Fibroblast of peridontal ligament (primary cell): ENCODE data around the gene HTT.
"Not testable (repeated sequence)": the region's sequence is repeated elsewhere in the genome, so short reads cannot be mapped to it uniquely, and the experiment has no call there.

Source experiments
- DNase-seq: peaks from one replicate; pipeline ENCODE4 v3.0.0-alpha.2; 2010; ENCODE audit errors: extremely low read depth

Gene HTT

GRCh38 chr4:3121596-3121995, 47.1 kb downstream of the HTT start:
- DNase-seq, result no peak

DNA sequence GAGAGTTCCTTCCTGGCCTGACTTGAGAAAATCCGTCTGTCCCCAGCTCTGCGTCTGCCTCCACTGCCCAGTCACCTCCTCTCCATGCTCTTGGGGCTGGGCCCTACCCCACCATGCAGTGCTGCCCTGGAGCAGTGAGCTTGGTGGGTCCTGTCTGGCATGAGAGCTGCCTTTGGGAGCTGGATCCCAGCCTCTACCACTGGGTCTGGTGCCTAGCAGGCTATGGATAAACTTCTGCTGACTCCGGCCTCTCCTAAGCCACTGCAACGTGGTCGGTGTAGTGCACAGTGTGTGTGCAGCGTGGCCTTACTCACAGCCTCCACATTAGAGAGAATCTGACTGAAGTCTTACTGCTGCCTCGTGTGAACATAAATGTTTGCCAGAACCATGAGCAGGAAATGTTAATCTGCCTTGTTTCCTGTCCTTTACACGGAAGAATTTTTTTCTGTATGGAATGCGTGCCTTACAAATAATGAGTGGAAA, 47.6 kb downstream of the HTT start:
- no peak for DNase-seq

DNA sequence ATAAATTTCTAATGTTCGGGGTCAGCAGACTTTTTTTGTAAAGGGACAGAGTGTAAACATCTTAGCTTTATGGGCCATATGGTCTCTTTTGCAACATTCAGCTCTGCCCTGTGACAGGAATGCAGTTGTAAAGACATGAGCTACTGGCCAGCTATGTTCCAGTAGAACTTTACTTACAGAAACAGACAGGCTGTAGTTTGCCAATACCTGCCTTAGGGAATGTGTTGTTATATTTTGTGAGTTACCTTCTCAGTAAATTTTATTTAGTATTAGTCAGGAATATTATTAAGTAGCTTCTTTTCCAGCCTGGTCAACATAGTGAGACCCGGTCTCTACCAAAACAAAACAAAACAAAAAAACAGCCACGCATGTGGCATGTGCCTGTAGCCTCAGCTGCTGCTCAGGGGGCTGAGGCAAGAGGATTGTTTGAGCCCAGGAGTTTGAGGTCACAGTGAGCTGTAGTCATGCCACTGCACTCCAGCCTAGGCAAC, 48.7 kb downstream of the HTT start:
- DNase-seq, result no peak

DNA sequence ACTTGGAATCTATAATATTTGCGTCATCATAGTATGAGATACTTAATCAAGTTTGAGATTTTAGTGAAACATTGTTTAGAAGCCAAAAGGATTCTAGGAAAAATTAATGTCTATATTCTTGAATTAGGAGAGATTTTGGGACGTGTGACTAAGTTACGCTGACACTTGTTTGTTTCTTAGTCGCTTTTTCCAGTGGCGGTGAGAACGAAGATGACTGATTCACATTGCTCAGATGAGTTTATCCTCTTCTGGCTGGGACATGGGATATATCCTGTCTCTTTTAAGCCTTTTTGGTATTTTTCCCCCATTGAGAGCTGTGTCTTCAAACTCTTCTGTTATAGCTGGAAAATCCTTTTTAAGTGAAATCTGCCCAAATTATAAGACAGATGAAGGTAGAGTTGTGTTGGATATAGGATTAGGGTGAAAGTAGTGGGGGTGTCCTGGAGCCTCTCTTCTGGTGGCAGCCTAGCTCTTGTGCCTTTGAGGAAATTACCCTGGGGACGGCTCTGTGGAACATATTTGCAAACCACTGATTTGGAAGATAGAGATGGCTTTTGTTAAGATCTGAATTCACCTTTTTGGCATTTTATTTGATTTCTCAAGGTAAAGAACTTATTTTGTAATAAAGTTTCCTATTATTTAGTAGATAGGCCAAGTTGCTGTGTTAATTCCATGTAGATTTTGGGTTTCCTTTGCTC, 49.7 kb downstream of the HTT start:
- DNase-seq, result no peak

GRCh38 chr4:3127112-3127511, 52.6 kb downstream of the HTT start:
- no peak for DNase-seq

DNA sequence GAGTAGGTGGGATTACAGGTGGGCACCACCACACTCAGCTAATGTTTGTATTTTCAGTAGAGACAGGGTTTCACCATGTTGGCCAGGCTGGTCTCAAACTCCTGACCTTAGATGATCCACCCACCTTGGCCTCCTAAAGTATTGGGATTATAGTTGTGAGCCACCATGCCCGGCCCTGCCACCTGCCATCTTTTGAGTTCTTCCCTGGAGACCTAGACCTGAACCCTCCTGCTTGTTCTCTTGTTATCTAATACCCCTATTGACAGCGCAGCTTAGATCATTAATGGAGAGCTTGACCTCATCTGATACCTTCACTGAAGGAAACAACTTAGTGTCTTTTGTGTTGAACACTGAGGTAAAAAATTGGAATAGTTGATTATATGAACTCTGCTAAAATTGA, 53.6 kb downstream of the HTT start:
- no peak for DNase-seq

GRCh38 chr4:3128976-3129375, 54.5 kb downstream of the HTT start:
- no peak for DNase-seq

- DNase-seq, result no peak
Observed at GRCh38 chr4:3130201-3130600, 55.7 kb downstream of the HTT start.

GRCh38 chr4:3130826-3131225, 56.3 kb downstream of the HTT start:
- no peak for DNase-seq

DNA sequence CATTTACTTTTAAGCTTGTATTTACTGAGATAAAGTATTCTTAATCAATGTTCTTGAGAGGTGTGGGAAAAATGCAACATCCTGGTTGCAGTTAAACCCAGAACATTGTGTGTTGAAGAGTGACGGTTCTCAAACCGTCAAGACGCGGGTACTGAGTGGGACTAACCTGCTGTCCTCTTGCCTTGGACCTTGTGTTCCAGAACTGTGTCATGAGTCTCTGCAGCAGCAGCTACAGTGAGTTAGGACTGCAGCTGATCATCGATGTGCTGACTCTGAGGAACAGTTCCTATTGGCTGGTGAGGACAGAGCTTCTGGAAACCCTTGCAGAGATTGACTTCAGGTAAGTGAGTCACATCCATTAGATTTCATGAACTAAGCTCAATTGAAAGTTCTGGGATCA, 59.7 kb downstream of the HTT start:
- DNase-seq, result no peak

GRCh38 chr4:3135155-3136011, 60.9 kb downstream of the HTT start:
- peak; percentile 55 for DNase-seq

- DNase-seq, result peak; percentile 37
Observed at GRCh38 chr4:3136454-3136853, 62.0 kb downstream of the HTT start.

GRCh38 chr4:3137908-3138307, 63.4 kb downstream of the HTT start:
- DNase-seq, result no peak

GRCh38 chr4:3145234-3145924, 70.9 kb downstream of the HTT start:
- peak; percentile 69 for DNase-seq

GRCh38 chr4:3148926-3149325, 74.4 kb downstream of the HTT start:
- no peak for DNase-seq

- DNase-seq, result not testable (repeated sequence)
Observed at GRCh38 chr4:3151238-3151637, 76.8 kb downstream of the HTT start.

GRCh38 chr4:3157366-3157765, 82.9 kb downstream of the HTT start:
- no peak for DNase-seq

- DNase-seq, result no peak
Observed at GRCh38 chr4:3158841-3159240, 84.4 kb downstream of the HTT start.

DNA sequence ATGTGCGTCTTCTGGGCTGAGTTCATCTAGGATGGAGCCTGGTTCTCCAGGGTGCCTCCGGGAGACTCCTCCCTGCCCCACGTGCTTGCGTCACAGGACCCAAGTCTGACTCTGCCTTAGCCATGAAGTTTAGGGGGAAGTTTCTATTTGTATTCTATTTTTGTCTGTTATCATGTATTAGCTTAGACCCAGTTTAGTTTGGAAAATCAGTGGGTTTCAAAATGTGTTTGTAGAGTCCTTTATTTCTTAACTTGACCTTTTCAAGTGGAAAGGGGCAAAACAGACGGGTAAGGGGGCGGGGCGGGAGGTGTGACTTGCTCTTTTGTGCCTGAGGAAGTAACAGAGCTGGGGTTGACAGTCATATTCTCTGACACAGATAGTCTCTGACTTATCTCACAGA, 86.0 kb downstream of the HTT start:
- DNase-seq, result no peak

- not testable (repeated sequence) for DNase-seq
Observed at GRCh38 chr4:3161044-3161443, 86.6 kb downstream of the HTT start.

DNA sequence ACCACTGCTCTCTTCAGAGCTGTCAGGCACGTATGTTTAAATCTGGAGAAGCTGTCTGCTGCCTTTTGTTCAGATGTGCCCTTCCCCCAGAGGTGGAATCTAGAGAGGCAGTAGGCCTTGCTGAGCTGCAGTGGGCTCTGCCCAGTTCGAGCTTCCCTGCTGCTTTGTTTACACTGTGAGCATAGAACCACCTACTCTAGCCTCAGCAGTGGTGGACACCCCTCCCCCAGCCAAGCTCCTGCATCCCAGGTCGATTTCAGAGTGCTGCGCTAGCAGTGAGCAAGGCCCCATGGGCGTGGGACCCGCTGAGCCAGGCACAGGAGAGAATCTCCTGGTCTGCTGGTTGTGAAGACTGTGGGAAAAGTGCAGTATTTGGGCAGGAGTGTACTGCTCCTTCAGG, 92.0 kb downstream of the HTT start:
- not testable (repeated sequence) for DNase-seq

GRCh38 chr4:3168029-3168428, 93.5 kb downstream of the HTT start:
- peak; percentile 60 for DNase-seq
